ENCODE measurements around the gene TJAP1.
"Not testable (repeated sequence)": the region's sequence is repeated elsewhere in the genome, so short reads cannot be mapped to it uniquely, and the experiment has no call there.

The TJAP1 gene

GRCh38 chr6:43454290-43454695, 23.1 kb upstream of the TJAP1 start:
- DNase-seq = no peak

GRCh38 chr6:43454696-43455530, 22.5 kb upstream of the TJAP1 start:
- peak; percentile 43 for DNase-seq

GRCh38 chr6:43455531-43456428, 21.6 kb upstream of the TJAP1 start, which contains the start of gene DLK2:
TSS of gene DLK2 (minus strand) at chr6:43455548. CDS start at chr6:43454825, 723 bp downstream.
- no peak for DNase-seq

- no peak for DNase-seq
These were observed 19.7 kb upstream of the TJAP1 start for GRCh38 chr6:43457643-43458042.

GRCh38 chr6:43458154-43458553, 19.2 kb upstream of the TJAP1 start:
- DNase-seq = not testable (repeated sequence)

- no peak for DNase-seq
These were observed 17.8 kb upstream of the TJAP1 start for GRCh38 chr6:43459535-43459934.

GRCh38 chr6:43460032-43460431, 17.3 kb upstream of the TJAP1 start:
- no peak for DNase-seq

GRCh38 chr6:43461936-43462335, 15.4 kb upstream of the TJAP1 start:
- DNase-seq = no peak

- no peak for DNase-seq
These were observed 13.0 kb upstream of the TJAP1 start for GRCh38 chr6:43464337-43464736.

- DNase-seq = no peak
These were observed 11.4 kb upstream of the TJAP1 start for GRCh38 chr6:43465948-43466347.

- DNase-seq = not testable (repeated sequence)
These were observed 10.1 kb upstream of the TJAP1 start for GRCh38 chr6:43467265-43467664.

- no peak for DNase-seq
These were observed 9.6 kb upstream of the TJAP1 start for GRCh38 chr6:43467752-43468151.

GRCh38 chr6:43468240-43468639, 9.1 kb upstream of the TJAP1 start:
- DNase-seq = no peak

- DNase-seq = no peak
These were observed 8.4 kb upstream of the TJAP1 start for GRCh38 chr6:43468748-43469681.

GRCh38 chr6:43469947-43470346, 7.4 kb upstream of the TJAP1 start:
- no peak for DNase-seq

- no peak for DNase-seq
These were observed 6.0 kb upstream of the TJAP1 start for GRCh38 chr6:43471399-43471798.

- no peak for DNase-seq
These were observed 4.9 kb upstream of the TJAP1 start for GRCh38 chr6:43472515-43472914.

GRCh38 chr6:43475516-43475915, 1.9 kb upstream of the TJAP1 start:
- DNase-seq = no peak

- DNase-seq = no peak
These were observed 624 bp upstream of the TJAP1 start for GRCh38 chr6:43476746-43477145.

GRCh38 chr6:43478008-43478372, 620 bp downstream of the TJAP1 start:
- DNase-seq = no peak

- DNase-seq = no peak
These were observed 3.7 kb downstream of the TJAP1 start for GRCh38 chr6:43481075-43481474.

GRCh38 chr6:43481591-43482236, 4.3 kb downstream of the TJAP1 start:
- DNase-seq = no peak
